Ovary (tissue), 3 donors: ENCODE measurements around the gene PAPLN.

Experiments used
- CTCF ChIP-seq, 3 donors: fragments of 450-650 bp in 2 of 3; fragments of 200-600 bp in 1 of 3; IDR thresholded peaks; one replicate each; pipeline versions ENCODE4 v1.5.1 to v1.8.0; 2016 to 2022; ENCODE audit warnings: antibody characterized with exemption in 3 of 3, mild to moderate bottlenecking in 1 of 3
- POLR2A ChIP-seq: fragments of 450-650 bp; IDR thresholded peaks from one replicate; pipeline ENCODE4 v1.6.1; 2017; ENCODE audit warnings: antibody characterized with exemption, mild to moderate bottlenecking, moderate library complexity
- donor health status: DM: no; HTN: no; CAD: no.

GRCh38 chr14:73289729-73290128, 52.4 kb downstream of the PAPLN start:
- TF ChIP-seq CTCF (IDR thresholded peaks at IDR 0.05) (no peak), POLR2A (no peak)
